DND-41 (cell line): ENCODE data around the gene CCNL1.
A peak's percentile ranks its signal among the peaks of the same experiment; 100 is the strongest.
"Not testable (repeated sequence)": the region's sequence is repeated elsewhere in the genome, so short reads cannot be mapped to it uniquely, and the experiment has no call there.

Experiments
- CTCF ChIP-seq: IDR thresholded peaks from 2 replicates; pipeline ENCODE4 v1.5.1; 2012; ENCODE audit warnings: borderline replicate concordance, low read length, moderate library complexity, mild to moderate bottlenecking; ENCODE audit not compliant: poor library complexity, severe bottlenecking; ENCODE audit errors: extremely low read depth
- EZH2 ChIP-seq: IDR thresholded peaks from 3 replicates; pipeline ENCODE4 v1.6.1; 2012; ENCODE audit warnings: borderline replicate concordance, low read depth, mild to moderate bottlenecking, moderate library complexity, low read length, inconsistent platforms; ENCODE audit not compliant: severe bottlenecking

- peak; percentile 14 for TF ChIP-seq CTCF
- TF ChIP-seq EZH2: not testable (repeated sequence)
These were observed 2.7 kb upstream of the CCNL1 start for GRCh38 chr3:157162620-157163019.
